DOHH2 (cell line): Measurements from ENCODE around the gene HASPIN.
"Not testable (repeated sequence)": the region's sequence is repeated elsewhere in the genome, so short reads cannot be mapped to it uniquely, and the experiment has no call there.

Experiments
- EZH2phosphoT487 ChIP-seq: fragments of 200-600 bp; sonication (generic); IDR thresholded peaks from 2 replicates; pipeline ENCODE4 v1.6.1; 2017; ENCODE audit warnings: borderline replicate concordance, mild to moderate bottlenecking, antibody characterized with exemption, low read length, moderate library complexity, mixed read lengths
- TF ChIP-seq, protein P1 (sequence below): fragments of 200-600 bp; sonication (generic); IDR thresholded peaks from one replicate; pipeline ENCODE4 v1.5.1; 2014; ENCODE audit warnings: antibody characterized with exemption, mild to moderate bottlenecking, low read depth, low read length; ENCODE audit not compliant: poor library complexity, severe bottlenecking

DNA sequence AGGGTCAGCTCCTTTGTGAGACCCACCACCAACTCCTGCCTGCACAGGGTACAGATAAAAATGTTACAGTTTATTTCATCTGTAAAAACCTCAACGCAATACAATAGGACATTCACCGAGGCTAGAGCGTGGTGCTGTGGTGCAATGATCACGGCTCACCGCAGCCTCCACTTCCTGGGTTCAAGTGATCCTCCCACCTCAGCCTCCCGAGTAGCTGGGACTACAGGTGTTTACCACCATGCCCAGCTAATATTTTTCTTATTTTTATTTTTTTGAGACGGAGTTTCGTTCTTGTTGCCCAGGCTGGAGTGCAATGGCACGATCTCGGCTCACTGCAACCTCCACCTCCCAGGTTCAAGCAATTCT is 11.2 kb downstream of the HASPIN start:
- TF ChIP-seq, protein P1, sequence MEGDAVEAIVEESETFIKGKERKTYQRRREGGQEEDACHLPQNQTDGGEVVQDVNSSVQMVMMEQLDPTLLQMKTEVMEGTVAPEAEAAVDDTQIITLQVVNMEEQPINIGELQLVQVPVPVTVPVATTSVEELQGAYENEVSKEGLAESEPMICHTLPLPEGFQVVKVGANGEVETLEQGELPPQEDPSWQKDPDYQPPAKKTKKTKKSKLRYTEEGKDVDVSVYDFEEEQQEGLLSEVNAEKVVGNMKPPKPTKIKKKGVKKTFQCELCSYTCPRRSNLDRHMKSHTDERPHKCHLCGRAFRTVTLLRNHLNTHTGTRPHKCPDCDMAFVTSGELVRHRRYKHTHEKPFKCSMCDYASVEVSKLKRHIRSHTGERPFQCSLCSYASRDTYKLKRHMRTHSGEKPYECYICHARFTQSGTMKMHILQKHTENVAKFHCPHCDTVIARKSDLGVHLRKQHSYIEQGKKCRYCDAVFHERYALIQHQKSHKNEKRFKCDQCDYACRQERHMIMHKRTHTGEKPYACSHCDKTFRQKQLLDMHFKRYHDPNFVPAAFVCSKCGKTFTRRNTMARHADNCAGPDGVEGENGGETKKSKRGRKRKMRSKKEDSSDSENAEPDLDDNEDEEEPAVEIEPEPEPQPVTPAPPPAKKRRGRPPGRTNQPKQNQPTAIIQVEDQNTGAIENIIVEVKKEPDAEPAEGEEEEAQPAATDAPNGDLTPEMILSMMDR, result not testable (repeated sequence)
- not testable (repeated sequence) for TF ChIP-seq EZH2phosphoT487
